G401.6 (cell line): ENCODE measurements around the gene NEK7.
"Not testable (repeated sequence)": the region's sequence is repeated elsewhere in the genome, so short reads cannot be mapped to it uniquely, and the experiment has no call there.

Experiments used
- FAIRE-seq: peaks from 2 replicates; lab custom pipeline; 2012; peaks lifted over from hg19 to GRCh38; lab: Jason Lieb, UNC

Gene NEK7

DNA sequence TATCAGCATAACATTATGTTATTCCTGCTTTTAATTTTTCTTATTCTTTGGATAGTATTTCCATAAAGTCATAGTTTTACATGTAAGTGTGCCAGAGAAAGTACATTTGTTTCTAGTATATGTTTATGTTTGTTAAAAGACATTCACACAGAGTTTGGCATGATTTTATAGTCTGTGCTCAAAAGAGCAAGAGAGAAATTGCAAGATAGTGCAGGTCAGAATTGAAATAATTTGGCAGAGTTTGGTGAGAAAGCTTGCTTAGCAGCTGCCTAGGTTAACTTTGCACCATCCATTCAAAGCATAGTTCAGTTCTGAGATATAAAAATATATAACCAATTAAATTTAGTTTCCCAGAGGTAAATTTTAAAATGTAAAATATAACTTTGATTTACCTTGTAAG lies 17.0 kb downstream of the NEK7 start:
- no peak for FAIRE-seq

DNA sequence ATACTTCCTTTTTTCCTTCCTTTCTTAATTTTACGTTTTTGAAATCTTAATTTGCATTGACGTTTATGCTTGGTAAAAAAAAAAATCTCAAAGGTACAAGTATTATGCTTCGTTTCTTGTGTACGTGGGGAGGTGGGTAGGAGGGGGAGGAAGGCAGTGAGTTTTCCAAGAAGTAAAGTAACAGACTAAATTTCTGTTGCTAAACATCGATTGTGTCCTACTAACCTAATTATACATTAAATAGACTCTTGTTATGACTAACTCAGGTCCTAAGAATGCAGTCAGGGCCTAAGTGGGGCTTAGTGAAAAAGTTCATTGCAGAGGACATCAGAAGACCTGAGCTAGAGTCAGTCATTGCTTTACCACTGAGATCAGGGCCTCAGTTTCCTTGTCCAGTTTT lies 17.5 kb downstream of the NEK7 start:
- no peak for FAIRE-seq

DNA sequence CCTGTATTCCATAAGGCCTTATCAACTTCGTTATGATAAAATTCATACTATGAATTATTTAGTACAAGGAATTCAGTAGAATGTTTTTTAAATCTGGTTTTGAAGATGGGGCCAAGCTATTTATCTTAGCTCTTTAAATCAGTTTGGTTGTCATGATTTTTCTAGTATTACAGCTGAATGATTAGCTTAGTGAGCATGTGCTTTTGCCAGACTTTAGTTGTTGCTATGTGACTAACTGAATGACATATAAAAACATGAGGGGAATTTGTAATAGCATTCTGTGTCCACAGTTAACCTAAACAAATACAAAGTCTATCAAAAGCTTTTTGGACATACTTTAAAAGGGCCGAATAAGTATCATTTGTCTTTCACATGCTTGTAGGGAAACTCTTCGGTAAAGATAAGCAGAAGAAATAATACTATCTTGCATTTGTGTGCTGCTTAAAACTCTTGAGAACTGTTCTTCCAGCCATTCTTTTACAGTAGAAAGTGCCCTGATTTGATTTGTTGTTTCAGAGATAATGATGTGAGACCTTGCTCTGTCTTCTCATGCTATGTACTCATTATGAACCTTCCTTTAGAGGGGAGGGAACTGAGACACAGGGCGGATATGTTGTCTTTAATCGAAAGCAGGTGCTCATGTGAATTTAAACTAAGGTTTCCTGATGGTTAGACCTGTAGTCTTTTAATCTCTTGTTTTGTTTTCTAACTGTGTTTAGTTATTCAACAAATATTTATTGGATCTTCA lies 18.8 kb downstream of the NEK7 start:
- FAIRE-seq, result no peak

DNA sequence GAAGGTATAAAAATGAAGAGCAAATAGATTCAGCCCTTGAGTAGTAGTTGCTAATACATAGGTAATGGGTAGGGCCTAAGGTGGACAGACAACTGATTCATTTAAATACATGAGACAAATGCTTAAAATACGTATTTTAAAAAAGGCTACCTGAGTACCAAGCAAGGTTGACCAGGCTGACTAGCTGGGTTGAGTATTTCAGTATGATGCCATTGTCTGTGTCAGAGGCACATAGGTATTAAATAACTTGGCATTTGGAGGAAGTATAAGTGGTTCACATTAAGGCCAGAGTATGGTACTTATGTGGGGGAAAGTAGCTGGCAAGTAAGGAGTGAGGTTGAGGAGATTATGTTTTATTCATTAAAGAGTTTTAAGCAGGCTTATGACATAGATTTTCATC lies 19.4 kb downstream of the NEK7 start:
- FAIRE-seq, result no peak

- no peak for FAIRE-seq
Measured at GRCh38 chr1:198177546-198177945, 20.7 kb downstream of the NEK7 start.

DNA sequence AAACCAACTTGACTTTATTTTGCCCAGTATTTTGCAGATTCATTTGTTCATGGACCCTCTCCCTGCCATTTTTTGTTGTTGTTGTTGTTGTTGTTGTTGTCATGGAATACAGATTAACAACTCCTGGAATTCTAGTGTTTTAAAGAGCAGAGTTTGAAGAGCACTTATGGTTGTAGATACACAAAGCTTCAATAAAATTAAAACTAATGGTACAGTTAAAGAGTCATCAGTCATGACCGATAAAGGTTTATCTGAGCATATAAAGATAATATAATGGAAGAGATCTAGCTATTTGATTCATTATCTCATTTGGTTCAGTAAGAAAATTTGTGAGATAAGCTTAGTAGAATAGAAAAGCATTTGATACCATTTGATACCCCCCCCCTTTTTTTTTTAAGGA lies 21.8 kb downstream of the NEK7 start:
- no peak for FAIRE-seq

DNA sequence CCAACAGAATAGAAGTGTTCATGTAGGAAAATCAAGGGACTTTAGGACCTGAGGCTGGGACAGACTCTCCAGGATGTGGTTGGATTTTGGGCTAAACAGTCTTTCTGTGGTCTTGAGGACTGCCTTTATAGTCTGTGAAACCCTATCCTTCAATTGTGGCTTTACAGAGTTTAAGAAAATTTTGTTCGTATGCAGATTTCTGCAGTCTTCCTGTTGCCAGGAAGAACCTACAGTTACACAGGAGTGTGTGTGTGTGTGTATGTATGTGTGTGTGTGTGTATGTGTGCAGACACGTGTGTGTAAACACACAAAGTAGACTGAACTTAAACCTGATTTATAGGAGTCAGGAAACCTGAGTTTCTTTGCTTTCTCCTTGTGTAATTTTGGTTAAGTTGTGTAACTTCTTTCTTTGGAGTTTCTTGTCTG lies 22.8 kb downstream of the NEK7 start:
- no peak for FAIRE-seq

GRCh38 chr1:198183605-198184004 lies 26.8 kb downstream of the NEK7 start:
- no peak for FAIRE-seq

GRCh38 chr1:198184516-198184915 lies 27.7 kb downstream of the NEK7 start:
- FAIRE-seq, result no peak

DNA sequence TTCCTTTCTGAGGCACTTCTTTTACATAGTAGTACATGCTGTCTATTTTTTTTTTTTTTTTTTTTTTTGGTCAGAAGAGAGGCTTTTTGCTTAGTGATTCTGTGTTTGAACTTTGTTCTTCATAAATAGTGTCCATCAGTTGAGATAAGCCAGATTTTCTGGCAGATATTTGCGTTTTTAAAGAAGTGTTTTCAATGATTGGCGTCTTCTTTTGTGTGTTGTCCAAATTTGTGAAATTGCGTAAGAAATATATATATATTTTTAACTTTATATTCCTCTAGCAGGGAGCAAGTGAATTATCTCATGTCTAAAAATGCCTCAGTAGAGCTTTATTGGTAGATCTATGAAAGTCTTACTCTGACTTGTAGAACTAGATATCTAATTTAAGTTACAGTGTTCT lies 28.3 kb downstream of the NEK7 start:
- no peak for FAIRE-seq

DNA sequence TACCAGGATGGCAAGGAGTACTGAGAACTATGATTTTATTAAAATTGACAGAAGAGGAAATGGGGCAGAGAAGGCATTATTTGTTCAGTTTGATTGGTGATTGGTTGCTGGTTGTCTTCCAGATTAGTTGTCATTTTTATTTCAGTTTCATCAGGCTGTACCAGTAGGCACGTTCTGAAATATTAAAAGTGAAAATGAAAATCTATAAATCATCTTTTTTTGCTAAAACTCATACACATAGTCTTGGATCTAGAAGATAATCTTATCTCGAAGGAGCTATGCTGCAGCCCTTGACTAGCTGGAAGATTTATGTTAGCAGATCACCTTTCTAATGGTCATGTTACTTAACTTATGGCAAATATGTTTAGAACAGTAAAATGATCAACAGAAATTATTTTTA lies 29.0 kb downstream of the NEK7 start:
- no peak for FAIRE-seq

DNA sequence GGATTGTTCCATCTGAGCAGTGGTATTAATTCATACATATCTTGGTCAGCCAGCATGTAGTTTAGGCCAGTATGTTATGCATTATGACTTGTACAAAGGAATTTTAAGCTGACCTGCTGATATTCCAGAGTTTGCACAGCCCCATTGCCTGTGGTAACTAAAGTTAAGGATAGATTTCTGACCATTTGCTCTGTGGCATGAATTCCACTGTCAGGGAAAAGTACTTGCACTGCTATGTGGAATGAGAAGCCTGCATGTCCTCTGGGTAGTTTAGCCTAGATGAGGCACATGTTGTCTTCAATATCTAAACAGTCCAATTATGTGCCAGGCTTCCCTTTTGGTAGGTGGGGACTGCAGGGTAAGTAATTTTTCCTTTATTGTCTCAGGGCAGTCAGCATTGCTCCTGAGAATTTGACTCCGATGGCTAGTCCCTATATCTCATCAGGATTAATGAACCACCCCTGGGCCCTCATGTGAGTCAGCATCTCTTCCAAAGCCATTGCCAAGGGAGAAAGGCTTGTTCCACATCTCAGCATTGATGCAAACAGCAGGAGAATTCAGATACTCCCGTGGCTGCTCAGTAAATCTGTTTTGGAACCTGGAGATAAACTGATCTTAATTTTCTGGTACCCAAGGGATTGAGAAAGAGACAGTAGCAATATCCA lies 30.2 kb downstream of the NEK7 start:
- no peak for FAIRE-seq

- no peak for FAIRE-seq
Measured at GRCh38 chr1:198187973-198188588, 31.3 kb downstream of the NEK7 start.

- no peak for FAIRE-seq
Measured at GRCh38 chr1:198191117-198191516, 34.3 kb downstream of the NEK7 start.

DNA sequence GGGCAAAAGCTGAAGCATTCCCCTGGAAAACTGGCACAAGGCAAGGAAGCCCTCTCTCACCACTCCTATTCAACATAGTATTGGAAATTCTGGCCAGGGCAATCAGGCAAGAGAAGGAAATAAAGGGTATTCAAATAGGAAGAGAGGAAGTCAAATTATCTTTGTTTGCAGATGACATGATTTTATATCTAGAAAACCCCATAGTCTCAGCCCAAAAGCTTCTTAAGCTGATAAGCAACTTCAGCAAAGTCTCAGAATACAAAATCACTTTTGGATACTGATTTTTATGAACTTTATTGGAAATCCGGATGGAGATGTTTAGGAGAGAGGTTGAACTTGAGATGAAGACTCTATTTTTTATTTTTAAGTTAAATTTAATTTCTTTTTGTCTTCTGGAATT lies 37.1 kb downstream of the NEK7 start:
- not testable (repeated sequence) for FAIRE-seq

DNA sequence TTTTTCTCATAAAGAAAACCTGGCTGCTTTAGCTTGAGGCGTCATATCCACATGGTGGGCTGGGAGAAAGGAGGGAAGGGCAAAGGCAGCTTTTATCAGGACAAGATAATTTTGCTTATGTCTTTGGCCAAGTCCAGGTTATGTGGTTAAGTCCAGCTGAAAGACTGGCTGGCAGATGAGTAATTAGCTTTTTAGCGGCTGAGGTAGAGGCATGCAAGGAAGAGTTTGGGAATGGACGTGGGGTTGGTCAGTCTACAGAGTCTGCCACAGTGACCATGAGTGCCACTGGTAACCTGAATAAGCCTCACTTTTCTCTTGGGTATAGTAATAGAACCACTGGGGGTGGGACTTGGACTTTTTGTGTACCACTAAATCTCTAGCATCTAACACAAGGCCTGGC lies 39.8 kb downstream of the NEK7 start:
- no peak for FAIRE-seq

GRCh38 chr1:198197285-198197684 lies 40.5 kb downstream of the NEK7 start:
- FAIRE-seq, result no peak

- FAIRE-seq, result no peak
Measured at GRCh38 chr1:198199105-198199504, 42.3 kb downstream of the NEK7 start.

GRCh38 chr1:198201956-198202784 lies 45.4 kb downstream of the NEK7 start:
- no peak for FAIRE-seq

DNA sequence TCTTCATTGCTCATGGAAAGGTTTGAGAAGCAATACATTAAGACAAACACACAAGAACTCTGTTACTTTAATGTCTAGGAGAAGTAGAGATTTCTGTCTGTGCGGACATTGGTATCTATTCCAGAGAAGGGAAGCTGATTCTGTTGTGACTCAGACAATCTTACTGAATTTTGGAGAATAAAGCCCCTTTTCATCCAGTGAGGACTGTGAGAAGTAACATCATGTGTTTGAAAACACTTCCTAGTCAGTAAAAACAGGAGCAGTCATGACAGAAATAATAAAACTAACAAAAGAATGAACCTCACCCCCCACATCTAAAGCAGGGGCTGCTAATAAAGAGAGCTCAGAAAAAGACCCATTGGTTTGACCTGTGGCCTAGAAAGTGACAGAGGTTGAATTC lies 46.6 kb downstream of the NEK7 start:
- FAIRE-seq, result no peak

- FAIRE-seq, result no peak
Measured at GRCh38 chr1:198205016-198205684, 48.4 kb downstream of the NEK7 start.

DNA sequence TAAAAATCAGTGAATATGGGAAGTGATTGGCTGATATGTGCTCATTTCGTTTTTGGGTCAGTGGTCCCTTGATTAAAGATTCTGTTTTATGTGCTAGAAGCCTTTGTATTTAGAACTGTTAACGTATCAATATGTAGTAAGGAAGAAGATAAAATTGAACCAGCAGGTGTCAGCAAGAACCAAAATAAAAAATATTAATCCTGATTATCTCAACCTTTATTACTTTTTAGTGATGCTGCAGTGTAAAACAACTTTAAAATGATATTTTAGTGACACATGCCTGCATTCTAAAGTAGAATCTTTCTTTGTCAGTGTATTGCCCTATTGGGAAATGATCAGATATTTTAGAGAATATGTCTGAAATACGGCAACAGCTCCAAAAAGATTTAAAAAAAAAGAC lies 49.5 kb downstream of the NEK7 start:
- FAIRE-seq, result no peak
